ENCODE data around the gene ANXA3. TPM values are rescaled to one million over a fixed set of nuclear protein-coding genes. Genes with fewer than 3 reads are reported as not detected.

ANXA3 gene
- total RNA-seq, 1 experiment from 2014 or later, result 12.0 TPM

- TF ChIP-seq ZSCAN18 (CRISPR knock-in tag; IDR thresholded peaks at IDR 0.05) (no peak), CTCF (IDR thresholded peaks at IDR 0.05) (no peak), FOXP1 (CRISPR knock-in tag; IDR thresholded peaks at IDR 0.05; ENCODE audit: borderline replicate concordance) (no peak), CREB1 (CRISPR knock-in tag; IDR thresholded peaks at IDR 0.05) (no peak), OVOL2 (CRISPR knock-in tag; IDR thresholded peaks at IDR 0.05; ENCODE audit: borderline replicate concordance) (no peak), ATF3 (CRISPR knock-in tag; conservative IDR thresholded peaks at IDR 0.05) (no peak), ATF1 (CRISPR knock-in tag; IDR thresholded peaks at IDR 0.05) (no peak), PRRX2 (CRISPR knock-in tag; IDR thresholded peaks at IDR 0.05) (no peak), SMAD4 (CRISPR knock-in tag; IDR thresholded peaks at IDR 0.05) (no peak)
These were observed 14.4 kb downstream of the ANXA3 start (continued) for GRCh38 chr4:78565971-78566372.

- no peaks in the 10 kb centered on the region; the same call in 1 of the 2 replicates for H3K36me3 Mint-ChIP-seq
- H3K9me3 Mint-ChIP-seq, result no peaks in the 10 kb centered on the region
- peaks cover 54% of the 10 kb centered on the region for H3K4me1 Mint-ChIP-seq
- H3K27me3 Mint-ChIP-seq (ENCODE audit: low read depth), result no peaks in the 10 kb centered on the region
- no peak overlapping the region for H3K4me3 Mint-ChIP-seq
- no peak overlapping the region for H3K27ac Mint-ChIP-seq
- POLR2A ChIA-PET, result no interaction called here
- ATAC-seq (no peak), DNase-seq (ENCODE audit: low spot score) (no peak)
- no peak for TF ChIP-seq KAT7 (CRISPR knock-in tag; IDR thresholded peaks at IDR 0.05; ENCODE audit: borderline replicate concordance)
- TF ChIP-seq ATF1 (CRISPR knock-in tag; IDR thresholded peaks at IDR 0.05), result no peak
- no peak for TF ChIP-seq NR1H2 (CRISPR knock-in tag; IDR thresholded peaks at IDR 0.05)
- no peak for TF ChIP-seq NR3C1 (CRISPR knock-in tag; conservative IDR thresholded peaks at IDR 0.05; ENCODE audit: low read depth)
- TF ChIP-seq RELA (CRISPR knock-in tag; IDR thresholded peaks at IDR 0.05; ENCODE audit: borderline replicate concordance), result no peak
- no peak for TF ChIP-seq ZBTB43 (CRISPR knock-in tag; IDR thresholded peaks at IDR 0.05)
- TF ChIP-seq USF1 (CRISPR knock-in tag; IDR thresholded peaks at IDR 0.05), result no peak
- TF ChIP-seq E2F1 (CRISPR knock-in tag; IDR thresholded peaks at IDR 0.05), result no peak
- no peak for TF ChIP-seq GRHL2 (CRISPR knock-in tag; IDR thresholded peaks at IDR 0.05; ENCODE audit: insufficient replicate concordance, severe bottlenecking)
- TF ChIP-seq NR2C2 (CRISPR knock-in tag; IDR thresholded peaks at IDR 0.05), result no peak
- CTCF ChIA-PET, result no interaction called here
These were observed 15.4 kb downstream of the ANXA3 start for GRCh38 chr4:78566834-78567499.
